Measurements from ENCODE around the gene SAMD9L. TPM values are rescaled to one million over a fixed set of nuclear protein-coding genes. Genes with fewer than 3 reads are reported as not detected.

The SAMD9L gene
- 0.33 and 0.37 TPM in 2 replicates for total RNA-seq (2014; rRNA removed; shearing (Covaris generic))

DNA sequence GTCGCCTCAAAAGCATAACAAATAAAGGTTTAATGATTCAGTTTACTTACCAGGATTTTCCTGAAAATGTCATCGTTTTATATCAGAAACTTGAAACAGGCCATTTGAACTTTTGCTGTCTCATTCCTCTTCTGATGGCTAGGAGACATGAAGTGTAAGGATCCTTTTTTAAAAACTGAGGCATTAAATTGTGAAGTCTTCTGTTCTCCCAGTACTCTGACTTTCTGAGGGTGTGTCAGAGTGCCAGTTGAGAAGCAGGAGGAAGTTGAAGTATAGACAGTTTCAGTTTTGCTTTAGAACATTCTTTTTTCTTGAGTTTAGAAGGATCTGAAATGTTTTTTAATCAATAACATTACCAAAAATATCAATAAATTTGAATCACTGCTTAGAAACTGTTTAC lies at the start of gene SAMD9L:
SAMD9L (minus strand) TSS at position 242 of the 400 bp plus-strand sequence. CDS start 12,414 bp downstream, outside the sequence.
- DNase-seq (ENCODE audit: low spot score), result no peak

GRCh38 chr7:93196336-93196735 lies 48.2 kb upstream of the SAMD9L start:
- no peak for DNase-seq (ENCODE audit: low spot score)

DNA sequence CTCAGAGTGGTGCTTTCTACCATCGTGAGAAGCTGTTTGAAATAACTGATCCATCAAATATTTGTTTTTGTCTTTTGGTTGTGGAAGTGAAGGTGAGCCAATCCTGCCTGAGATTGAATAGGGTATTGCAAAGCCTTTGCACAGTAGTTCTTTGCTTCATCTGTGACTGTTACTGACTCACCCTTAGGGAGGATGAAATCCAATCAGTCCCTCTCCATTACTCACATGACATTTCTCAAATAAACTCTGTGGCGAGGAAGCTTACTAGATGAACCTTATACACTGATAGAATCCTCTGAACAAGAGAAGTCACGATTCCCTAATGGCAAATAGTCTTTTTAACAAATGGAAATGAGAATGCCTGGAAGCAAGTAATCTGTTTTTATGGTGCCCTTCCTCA lies 46.2 kb upstream of the SAMD9L start:
- DNase-seq (ENCODE audit: low spot score), result no peak

- DNase-seq (ENCODE audit: low spot score), result no peak
Measured at GRCh38 chr7:93188870-93189634, 40.9 kb upstream of the SAMD9L start.

DNA sequence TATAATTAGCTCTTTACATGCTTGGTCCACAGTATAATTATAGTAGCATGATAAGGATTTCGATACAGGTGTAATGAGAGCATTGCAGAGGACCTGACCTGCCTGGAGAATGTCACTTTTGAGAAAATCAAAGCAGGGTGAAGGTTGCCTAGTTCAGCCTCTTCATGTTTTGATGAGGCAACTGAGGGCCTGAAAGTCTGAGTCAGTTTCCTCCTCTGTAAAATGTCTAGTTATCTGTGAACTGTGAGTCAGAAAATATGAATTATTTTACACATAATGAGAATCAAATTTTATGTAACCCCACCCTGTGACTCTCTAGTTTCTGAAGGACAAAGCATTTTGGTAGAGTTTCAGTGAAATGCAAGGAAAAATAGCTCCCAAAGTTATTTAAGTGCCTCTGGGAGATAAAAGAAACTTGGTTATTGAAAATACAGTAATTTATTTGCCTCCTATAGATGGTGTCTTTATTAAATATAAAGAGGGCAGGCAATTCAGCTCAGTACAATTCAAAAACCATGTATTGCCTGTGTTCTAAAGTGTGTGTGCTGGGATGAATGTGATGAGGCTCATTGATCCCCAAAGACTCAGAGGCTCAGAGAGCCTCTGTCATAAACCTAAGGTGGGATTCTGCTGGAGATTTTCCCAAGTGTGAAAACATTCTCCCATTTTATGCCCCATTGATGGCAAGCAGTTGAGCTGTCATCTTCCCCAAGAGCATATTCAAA lies 37.3 kb upstream of the SAMD9L start:
- no peak for DNase-seq (ENCODE audit: low spot score)

DNA sequence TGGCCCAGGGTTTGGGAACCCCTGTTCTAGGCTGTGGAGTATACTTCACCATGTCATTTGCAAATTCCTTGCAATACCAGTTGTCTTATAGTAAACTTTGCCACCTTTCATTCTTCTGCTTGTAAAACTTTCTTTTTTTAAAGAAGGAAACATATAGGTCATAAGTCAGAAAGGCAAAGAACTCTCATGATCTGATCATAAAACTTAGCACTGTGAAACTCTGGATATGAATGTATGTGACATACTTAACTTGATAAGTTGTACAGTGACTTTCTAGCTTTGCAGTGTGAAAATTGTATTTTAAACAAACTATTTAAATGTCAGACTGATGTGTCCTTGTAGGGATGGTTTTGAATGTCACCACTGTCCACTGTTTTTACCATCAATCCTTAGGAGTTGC lies 31.0 kb upstream of the SAMD9L start:
- no peak for DNase-seq (ENCODE audit: low spot score)

GRCh38 chr7:93178213-93178612 lies 30.0 kb upstream of the SAMD9L start:
- peak; percentile 26 for DNase-seq (ENCODE audit: low spot score)

DNA sequence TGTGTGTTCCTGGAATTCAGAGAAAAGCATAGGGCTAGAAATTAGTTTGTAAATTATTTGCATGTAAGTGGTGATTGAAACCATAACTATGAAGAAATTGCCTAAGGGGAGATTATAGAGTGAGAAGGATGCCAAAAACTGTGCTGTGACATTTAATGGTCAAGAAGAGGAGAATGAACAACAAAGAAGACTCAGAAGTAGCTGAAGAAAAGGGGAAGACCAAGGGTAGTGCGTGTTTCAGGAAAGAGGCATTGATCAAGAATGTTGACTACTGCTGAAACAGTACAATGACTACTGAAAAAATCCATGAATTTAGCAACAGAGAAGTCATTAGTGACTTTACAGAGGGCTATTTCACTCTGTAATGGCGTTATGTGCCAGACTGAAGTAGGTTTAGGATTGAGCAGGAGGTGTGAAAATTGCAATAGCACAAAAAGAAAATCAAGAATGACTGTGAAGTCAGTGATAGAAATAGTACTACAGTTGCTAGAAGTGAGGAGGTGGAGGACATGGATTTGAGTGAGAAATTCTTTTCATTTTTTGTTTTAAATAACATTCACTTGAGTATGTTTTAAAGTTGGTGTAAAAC lies 28.9 kb upstream of the SAMD9L start:
- DNase-seq (ENCODE audit: low spot score), result no peak

DNA sequence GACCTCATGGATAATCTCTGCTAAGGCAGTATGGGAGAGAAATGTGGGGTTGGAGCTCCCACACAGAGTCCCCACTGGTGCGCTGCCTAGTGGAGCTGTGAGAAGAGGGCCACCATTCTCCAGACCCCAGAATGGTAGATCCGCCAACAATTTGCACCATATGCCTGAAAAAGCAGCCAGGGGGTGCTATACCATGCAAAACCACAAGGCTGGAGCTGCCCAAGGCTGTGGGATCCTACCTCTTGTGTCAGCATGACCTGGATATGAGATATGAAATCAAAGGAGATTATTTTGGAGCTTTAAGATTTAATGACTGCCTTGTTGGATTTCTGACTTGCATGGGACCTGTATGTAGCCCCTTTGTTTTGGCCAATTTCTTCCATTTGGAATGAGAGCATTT lies 27.0 kb upstream of the SAMD9L start:
- DNase-seq (ENCODE audit: low spot score), result no peak

DNA sequence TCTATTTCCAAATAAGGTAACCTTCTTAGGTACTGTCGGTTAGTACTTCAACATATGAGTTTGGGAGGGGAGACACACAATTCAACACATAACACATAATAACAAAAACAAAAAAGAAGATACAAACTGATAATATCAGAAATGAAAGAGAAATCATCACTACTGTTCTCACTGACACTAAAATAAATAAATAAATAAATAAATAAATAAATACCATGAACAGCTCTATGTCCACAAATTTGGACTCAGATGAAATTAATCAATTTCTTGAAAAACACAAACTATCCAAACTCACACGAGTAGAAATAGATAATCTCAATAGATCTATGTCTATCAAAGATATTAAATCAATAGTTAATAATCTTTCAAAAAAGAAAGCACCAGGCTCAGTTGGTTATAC lies 24.5 kb upstream of the SAMD9L start:
- no peak for DNase-seq (ENCODE audit: low spot score)

DNA sequence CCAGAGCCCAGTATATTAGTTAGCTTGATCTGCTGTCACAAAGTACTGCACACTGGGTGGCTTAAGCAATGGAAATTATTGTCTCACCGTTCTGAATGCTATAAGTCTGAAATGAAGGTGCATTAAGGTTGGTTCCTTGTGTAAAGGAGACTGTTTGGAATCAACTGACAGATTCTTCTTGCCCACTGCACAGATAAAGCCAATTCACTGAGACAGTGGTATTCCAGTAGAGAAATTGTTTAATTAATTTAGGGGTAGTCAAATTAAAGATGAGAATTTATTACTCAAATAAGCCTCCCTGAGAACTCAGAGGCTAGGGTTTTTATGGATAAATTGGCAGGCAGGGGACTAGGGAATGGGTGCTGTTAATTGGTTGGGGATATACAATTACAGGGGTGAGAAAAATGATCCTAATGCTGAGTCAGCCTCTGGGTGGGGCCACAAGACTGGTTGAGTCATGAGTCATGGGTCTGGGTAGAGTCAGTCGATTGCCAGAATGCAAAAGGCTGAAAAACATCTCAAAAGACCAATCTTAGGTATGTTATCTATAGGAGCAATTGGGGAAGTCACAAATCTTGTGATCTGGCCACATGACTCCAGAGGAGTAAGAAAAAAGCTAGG lies 23.5 kb upstream of the SAMD9L start:
- no peak for DNase-seq (ENCODE audit: low spot score)

DNA sequence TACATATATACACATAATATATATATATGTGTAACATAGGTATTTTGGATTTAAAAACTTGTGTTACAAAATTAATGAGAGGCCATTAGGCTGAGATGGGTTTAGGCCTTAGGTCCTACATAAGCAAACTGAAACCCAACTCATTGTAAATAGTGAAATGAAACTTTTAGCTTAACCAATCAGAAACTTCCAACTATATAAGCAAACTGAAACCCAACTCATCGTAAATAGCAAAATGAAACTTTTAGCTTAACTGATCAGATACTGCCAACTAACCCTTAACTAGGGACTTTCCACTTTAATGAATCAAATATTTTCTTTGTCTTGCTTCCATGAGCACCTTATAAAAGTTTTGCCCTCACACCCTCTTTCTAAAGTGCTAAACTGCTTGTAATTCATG lies 17.3 kb upstream of the SAMD9L start:
- no peak for DNase-seq (ENCODE audit: low spot score)

GRCh38 chr7:93164766-93165165 lies 16.6 kb upstream of the SAMD9L start:
- no peak for DNase-seq (ENCODE audit: low spot score)

- DNase-seq (ENCODE audit: low spot score), result no peak
Measured at GRCh38 chr7:93161181-93161762, 13.1 kb upstream of the SAMD9L start.

GRCh38 chr7:93160410-93160809 lies 12.2 kb upstream of the SAMD9L start:
- DNase-seq (ENCODE audit: low spot score), result peak; percentile 44

DNA sequence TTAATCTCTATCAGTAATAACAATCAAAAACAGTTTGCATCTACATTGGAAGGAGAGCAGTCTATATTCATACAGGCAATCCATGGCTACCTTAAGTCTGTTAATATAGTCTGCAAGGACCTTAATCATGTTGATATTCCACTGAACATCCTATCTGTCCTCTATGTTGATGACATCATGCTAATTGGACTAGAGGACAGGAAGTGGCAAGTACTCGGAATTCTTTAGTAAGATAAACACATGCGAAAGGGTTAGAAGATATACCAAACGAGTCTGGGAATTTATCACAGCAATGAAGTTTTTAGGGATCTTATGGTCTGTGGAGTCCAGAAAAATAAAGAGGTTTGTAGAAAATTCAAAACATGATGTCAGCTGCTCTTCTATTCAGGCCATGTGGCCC lies 11.3 kb upstream of the SAMD9L start:
- DNase-seq (ENCODE audit: low spot score), result no peak

- no peak for DNase-seq (ENCODE audit: low spot score)
Measured at GRCh38 chr7:93156884-93157283, 8.7 kb upstream of the SAMD9L start.

DNA sequence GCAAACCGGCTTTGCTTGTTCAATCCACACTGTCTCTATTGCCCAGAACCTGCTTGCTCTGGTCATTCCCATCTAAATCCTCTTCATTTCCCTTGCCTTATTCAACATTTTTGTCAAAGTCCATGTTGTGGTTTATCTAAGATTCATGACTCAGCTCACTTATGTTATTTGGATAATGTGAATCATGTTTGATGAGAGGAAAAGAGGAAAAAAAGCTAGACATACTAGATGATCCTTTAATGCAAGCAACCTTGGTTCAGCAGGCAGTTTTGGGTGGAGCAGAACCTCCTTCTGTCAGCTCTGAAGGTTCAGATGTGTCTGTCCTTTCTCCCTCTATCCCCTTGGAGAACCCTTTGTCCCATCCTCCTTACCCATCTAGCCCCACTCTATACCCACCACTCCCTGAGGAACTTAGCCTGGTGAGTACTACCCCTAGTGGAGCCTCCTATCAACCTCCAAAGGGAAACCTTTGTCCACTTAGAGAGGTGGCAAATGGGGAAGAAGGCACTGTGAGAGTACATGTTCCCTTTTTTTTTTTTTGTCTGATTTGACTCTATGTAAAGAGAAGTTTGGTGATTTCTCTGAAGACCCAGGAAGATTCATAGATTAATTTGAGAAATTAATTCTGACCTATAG lies 2.1 kb upstream of the SAMD9L start:
- DNase-seq (ENCODE audit: low spot score), result peak; percentile 31

DNA sequence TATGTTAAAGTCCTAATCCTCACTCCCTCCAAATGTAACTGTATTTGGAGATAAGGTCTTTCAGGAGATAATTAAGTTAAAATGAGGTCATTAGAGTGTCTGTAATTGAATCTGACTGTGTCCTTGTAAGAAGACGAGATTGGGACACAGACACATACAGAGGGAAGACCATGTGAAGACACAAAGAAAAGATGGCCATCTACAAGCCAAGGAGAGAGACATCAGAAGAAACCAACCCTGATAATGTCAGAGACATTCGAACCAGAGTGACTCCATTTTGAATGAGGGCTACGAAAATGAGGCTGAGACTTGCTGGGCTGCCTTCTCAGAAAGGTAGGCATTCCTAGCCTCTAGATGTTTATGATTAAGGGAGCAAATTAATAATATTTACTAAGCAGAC lies 542 bp upstream of the SAMD9L start:
- DNase-seq (ENCODE audit: low spot score), result no peak

DNA sequence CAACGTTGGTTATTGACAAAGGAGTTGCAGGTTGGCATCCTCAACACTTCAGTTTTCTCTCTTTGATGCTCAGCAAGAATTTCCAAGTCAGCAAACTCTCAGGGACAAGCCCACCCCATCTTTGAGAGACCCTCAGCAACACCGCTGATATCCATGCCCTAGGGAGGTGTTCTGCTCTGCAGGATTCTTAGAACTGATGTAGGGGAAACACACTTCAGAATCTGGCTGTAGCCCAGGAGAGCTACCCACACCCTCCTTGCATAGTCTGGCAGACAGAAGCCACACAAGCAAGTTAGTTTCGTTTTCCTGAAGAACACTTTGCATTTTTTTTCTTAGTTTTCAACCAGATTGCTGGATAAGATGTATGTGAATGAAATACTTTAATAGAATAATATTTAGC lies 822 bp downstream of the SAMD9L start:
- DNase-seq (ENCODE audit: low spot score), result no peak

DNA sequence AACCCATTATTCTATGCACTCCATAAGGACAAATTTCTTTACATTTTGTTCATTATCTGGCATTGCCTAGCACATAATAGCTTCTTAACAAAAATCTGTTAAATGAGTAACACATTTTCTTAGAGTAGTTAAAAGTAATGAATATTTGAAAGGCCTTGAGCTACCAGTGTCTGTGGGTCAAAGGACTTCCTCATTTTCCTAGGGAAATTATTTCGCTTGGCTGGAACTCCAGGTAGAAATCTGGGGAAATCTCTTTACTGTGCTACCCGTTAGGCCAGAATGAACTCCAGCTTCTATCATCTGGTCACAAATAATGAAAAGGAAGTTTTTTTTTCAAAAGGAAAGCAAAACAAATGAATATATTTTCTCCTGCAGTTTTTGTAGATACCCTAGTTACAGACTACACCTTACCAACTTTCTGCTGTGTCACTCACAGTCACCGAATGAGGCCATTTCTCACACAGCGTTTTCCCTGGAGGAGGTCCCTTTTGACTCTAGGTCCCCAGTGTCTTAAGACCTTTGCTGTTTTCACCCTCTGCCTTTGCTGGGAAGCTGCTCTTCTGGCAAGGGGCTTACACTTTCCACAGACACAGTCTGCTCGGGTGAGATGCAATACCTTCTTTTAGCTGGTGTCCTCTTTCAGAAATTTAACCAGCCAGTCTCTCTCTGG lies 1.6 kb downstream of the SAMD9L start:
- DNase-seq (ENCODE audit: low spot score), result no peak

Measured in HT-29 (cell line).